Measurements from ENCODE around the gene EPHA7.

EPHA7 gene

DNA sequence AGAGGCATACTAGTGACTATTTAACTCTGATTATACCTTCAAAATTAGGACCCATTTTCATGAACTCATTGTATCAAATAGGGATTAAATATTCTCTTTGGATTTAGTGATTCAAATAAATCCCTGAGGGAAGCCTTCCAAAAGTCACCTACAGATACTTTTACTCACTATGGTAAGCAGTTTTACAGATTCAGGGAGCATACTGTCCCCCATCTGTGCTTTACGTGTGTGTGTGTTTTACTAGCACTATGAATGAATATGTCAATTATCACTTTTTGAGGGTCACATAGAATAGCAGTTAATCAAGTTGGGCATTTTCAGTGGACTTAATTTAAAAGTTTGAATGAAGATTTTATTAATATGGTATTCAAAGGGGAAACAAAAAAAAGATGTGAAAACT is 96.7 kb downstream of the EPHA7 start:
- ATAC-seq, result no peak

DNA sequence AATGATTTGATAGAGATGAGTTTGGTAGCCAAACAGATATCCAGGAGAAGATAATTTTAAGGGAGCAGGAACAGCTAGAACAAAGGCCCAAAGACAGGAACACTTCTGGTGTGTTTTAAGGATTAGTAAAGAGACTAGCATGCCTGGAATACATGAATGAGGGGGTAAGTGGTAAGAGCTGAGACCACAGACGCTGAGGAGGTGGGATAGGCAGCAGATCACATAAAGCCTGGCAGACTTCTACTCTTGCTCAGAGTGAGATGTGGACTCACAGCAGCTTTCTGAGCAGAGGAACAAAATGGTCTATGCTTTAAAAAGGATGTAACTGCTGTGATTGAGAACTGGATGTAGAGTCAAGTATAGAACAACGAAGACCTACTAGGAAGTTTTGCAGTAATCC is 100.1 kb downstream of the EPHA7 start:
- ATAC-seq, result no peak

- ATAC-seq, result no peak
Observed at GRCh38 chr6:93318121-93318520, 101.2 kb downstream of the EPHA7 start.

GRCh38 chr6:93317592-93317991 is 101.8 kb downstream of the EPHA7 start:
- ATAC-seq, result no peak

- ATAC-seq, result no peak
Observed at GRCh38 chr6:93307505-93308409, 111.6 kb downstream of the EPHA7 start.

DNA sequence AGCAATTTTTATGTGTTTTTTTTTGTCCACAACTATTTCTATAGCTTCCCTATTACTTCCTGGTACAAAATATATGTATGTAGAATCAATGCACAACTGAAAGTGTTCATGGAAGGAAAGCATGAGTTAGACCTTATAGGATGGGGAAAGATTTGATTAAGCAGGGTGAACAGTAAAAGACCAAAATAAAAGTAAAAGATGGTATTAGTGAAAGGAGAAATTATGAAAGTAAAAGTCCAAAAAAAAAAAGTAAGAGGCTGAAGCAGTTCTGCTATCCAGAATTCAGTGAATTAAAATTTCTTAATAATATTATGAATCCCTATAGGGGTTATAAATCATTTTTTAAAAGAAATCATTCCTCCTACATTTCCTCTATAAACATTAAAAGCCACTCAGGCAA is 114.3 kb downstream of the EPHA7 start:
- no peak for ATAC-seq

GRCh38 chr6:93304505-93304904 is 114.9 kb downstream of the EPHA7 start:
- ATAC-seq, result no peak

GRCh38 chr6:93300661-93301060 is 118.7 kb downstream of the EPHA7 start:
- ATAC-seq, result no peak

DNA sequence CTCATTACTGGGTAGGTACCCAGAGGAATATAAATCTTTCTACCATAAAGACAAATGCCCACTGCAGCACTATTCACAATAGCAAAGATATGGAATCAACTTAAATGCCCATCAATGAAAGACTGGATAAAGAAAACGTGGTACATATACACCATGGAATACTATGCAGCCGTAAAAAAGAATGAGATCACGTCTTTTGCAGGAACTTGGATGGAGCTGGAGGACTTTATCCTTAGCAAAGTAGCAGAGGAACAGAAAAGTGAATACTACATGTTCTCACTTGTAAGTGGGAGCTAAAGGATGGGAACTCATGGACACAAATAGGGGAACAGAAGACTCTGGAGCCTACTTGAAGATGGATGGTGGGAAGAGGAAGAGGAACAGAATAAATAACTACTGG is 119.7 kb downstream of the EPHA7 start:
- ATAC-seq, result no peak

DNA sequence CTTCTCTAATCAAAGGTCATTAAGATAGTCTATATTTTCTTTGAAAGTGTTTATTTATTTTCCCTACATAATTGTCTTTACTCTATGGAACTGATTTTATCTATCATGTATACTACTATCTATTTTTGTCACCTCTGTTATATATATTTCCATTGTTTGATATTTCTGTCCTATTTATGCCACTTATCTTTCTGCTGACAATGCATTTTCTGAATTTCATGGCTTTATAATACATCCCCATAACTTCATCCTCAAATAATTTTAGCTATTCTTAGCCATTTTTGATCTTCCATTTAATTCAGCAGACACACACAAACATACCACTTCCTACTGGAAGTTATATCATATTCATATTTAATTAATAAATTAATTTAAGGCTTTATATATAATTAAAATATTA is 123.7 kb downstream of the EPHA7 start:
- ATAC-seq, result no peak

GRCh38 chr6:93294879-93295278 is 124.5 kb downstream of the EPHA7 start:
- no peak for ATAC-seq

- ATAC-seq, result no peak
Observed at GRCh38 chr6:93293872-93294271, 125.5 kb downstream of the EPHA7 start.

GRCh38 chr6:93293460-93293859 is 125.9 kb downstream of the EPHA7 start:
- ATAC-seq, result no peak

DNA sequence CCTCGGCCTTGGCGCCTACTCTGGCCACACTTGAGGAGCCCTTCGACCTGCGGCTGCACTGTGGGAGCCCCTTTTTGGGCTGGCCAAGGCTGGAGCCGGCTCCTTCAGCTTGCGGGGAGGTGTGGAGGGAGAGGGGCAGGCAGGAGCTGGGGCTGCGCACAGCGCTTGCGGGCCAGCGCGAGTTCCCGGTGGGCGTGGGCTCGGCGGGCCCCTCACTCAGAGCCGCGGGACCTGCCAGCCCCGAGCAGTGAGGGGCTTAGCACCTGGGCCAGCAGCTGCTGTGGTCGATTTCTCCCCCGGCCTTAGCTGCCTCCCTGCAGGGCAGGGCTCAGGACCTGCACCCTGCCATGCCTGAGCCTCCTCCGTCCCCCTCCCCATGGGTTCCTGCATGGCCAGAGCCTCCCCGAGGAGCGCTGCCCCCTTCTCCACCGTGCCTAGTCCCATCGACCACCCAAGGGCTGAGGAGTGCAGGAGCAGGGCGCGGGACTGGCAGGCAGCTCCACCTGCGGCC is 136.8 kb downstream of the EPHA7 start:
- no peak for ATAC-seq

- no peak for ATAC-seq
Observed at GRCh38 chr6:93278241-93278640, 141.1 kb downstream of the EPHA7 start.

- ATAC-seq, result no peak
Observed at GRCh38 chr6:93272896-93273295, 146.5 kb downstream of the EPHA7 start.

DNA sequence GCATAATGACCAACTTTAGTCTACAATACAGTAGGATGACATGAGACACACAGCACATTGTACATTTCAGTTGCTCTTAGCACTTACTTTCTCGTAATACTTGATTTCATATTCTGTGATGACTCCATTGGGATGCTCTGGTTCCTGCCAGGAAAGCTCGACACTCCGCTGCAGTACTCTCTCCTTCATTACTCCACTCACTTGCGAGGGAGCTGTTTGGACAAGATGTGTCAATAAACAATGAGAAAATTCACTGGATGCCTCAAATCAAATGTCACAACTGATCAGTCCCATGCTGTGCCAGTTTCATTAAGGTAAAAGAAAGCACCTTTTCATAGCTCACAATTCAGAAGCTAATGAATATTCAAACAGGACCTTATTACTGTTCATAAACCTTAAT is 147.1 kb downstream of the EPHA7 start:
- no peak for ATAC-seq

- ATAC-seq, result no peak
Observed at GRCh38 chr6:93266116-93266817, 153.1 kb downstream of the EPHA7 start.

GRCh38 chr6:93260881-93261280 is 158.5 kb downstream of the EPHA7 start:
- ATAC-seq, result no peak

- ATAC-seq, result no peak
Observed at GRCh38 chr6:93259332-93259731, 160.0 kb downstream of the EPHA7 start.

- no peak for ATAC-seq
Observed at GRCh38 chr6:93252930-93253329, 166.4 kb downstream of the EPHA7 start.

DNA sequence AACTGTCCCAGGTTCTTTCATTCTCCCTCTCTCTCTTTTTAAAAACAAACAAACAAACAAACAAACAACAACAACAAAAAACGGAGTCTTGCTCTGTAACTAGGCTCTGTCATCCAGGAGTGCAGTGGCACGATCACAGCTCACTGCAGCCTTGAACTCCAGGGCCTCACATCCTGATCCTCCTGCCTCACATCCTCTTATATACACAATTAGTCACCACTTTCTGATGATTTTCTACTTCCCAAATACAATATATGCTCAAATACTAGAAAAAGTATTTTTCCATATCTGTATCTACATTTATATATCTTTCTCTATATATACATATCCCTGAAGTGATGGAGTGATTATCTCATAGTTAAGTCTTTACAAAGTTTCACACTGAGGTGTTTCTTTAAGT is 170.7 kb downstream of the EPHA7 start:
- no peak for ATAC-seq

DNA sequence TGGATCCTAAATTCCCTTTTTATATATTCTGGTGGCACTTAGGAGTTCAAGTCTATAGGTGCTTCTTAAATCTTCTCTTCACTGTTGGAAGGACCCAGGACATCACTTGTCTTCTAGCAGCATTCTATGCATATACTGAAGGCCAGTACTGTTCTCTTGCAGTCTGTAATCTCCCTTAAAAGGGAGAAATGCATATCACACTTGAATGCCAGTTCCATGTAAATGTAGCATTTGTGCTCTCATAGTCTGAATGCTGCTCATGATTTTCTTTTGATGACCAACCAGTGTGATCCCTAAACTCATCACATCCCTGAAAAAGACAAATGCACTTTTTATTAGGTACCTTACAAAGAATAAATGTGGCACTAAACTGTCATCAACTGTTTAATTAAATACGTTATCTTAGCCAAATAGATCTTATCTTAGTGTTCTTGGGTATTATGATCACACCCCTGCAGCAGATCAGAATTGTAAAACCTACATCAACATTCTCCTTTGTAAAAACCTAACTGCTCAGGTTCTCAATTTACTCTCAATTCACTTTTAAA is 176.1 kb downstream of the EPHA7 start:
- ATAC-seq, result no peak

DNA sequence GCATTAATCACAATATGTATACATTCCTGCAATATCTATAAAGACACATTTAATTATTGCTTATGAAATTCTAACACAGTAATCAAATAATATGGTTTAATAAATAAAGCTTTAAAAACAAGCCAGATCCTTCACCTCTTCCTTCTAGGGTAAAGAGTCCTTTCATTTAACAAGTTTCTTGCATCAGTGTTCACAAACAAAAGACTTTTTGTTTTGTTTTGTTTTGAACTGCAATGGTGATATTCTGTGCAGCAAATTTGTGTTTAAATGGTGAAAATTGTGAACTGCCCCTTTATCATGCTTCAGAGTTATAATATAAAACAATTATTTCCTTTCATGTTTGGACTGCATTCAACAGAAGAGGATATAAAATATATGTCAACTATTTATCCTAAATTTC is 177.3 kb downstream of the EPHA7 start:
- ATAC-seq, result no peak

All from activated CD4-positive, CD25-positive, alpha-beta regulatory T cell treated with anti-CD3 and anti-CD28 coated beads, Interleukin-2, amount 50 U/mL, for 24 hours (primary cell).